A673 (cell line): Measurements from ENCODE around the gene PELI1.

Source experiments
- CTCF ChIP-seq: fragments of 300-800, 200-600 bp; sonication (generic); conservative IDR thresholded peaks from 2 replicates; pipeline ENCODE4 v1.5.1; 2017; ENCODE audit warnings: low read depth, mild to moderate bottlenecking, antibody characterized with exemption, low read length, moderate library complexity, mixed read lengths
- EZH2 ChIP-seq: fragments of 200-600 bp; sonication (generic); IDR thresholded peaks from 2 replicates; pipeline ENCODE4 v1.6.1; 2017; ENCODE audit warnings: borderline replicate concordance, low read depth, mild to moderate bottlenecking, mixed read lengths, antibody characterized with exemption, low read length; ENCODE audit not compliant: poor library complexity, severe bottlenecking

DNA sequence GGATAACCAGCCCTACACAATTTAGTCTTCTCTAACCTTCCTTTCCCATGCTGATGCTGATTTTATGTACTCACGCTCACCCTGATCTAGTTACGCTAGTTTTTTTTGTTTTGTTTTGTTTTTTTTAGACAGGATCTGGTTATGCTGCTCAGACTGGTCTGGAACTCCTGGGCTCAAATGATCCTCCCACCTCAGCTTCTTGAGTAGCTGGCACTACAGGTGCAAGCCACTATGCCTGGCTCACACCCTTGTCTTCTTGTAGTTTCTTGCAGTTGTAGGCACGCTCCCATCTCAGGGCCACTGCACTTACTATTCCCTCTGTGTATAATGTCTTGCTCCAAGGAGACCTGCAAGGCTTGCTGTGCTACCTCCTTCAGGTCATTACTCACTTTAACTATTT is 6.2 kb downstream of the PELI1 start:
- TF ChIP-seq EZH2 (no peak), CTCF (no peak)
